ENCODE results near the gene NFIC.

DNA sequence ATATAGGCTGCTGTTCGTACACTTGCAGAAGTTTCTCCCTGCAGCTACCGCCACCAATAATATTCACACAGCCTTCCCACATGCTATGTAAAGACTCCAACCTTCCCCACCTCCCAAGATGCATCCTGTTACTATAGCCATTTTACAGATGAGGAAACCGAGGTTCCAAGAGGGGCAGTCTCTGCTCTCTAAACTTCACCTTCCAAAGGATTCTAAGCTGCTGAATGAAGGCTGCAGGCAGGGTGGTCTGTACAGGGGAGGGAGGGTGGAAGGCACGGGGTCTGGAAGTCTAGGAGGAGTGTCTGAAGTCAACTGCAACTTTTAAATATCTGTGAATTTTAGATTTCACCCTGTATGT, 1.9 kb upstream of the NFIC start:
- no peak for TF ChIP-seq CTCF (IDR thresholded peaks at IDR 0.05; ENCODE audit: low read length)
- TF ChIP-seq EZH2 (optimal IDR thresholded peaks at IDR 0.05; ENCODE audit: low read depth, low read length), result no peak

All from MM.1S (cell line).